Stimulated activated CD4-positive, alpha-beta T cell treated with anti-CD3 and anti-CD28 coated beads, Interleukin-15, amount 100 ng/mL, for 48 hours (primary cell): ENCODE data around the gene IGFALS.

Experiments
- DNase-seq, 2 donors: peaks; one replicate each; pipeline ENCODE4 v3.0.0-alpha.2; 2020; ENCODE audit warnings: low read depth in 2 of 2

IGFALS gene

GRCh38 chr16:1744338-1744840, 49.1 kb downstream of the IGFALS start:
- no peak for DNase-seq

- no peak for DNase-seq
Measured at GRCh38 chr16:1743376-1744337, 49.8 kb downstream of the IGFALS start.

GRCh38 chr16:1741553-1742165, 51.8 kb downstream of the IGFALS start:
- no peak for DNase-seq

- no peak for DNase-seq
Measured at GRCh38 chr16:1740781-1741490, 52.6 kb downstream of the IGFALS start.
